ENCODE results near the gene CCDC6. TPM values are rescaled to one million over a fixed set of nuclear protein-coding genes. Genes with fewer than 3 reads are reported as not detected.

CCDC6 gene
- total RNA-seq, 1 experiment from 2014 or later, result 54.9 TPM

GRCh38 chr10:59877191-59877671, 29.1 kb downstream of the CCDC6 start:
- POLR2A ChIA-PET, result no interaction called here
- no peak for ATAC-seq
- no peak overlapping the region for H3K27ac ChIP-seq (ENCODE audit: low read depth, low read length)

GRCh38 chr10:59876695-59877094, 29.7 kb downstream of the CCDC6 start:
- no peaks in the 10 kb centered on the region; the same call in 1 of the 2 replicates for H4K20me1 ChIP-seq (ENCODE audit: insufficient read depth)
- no peak overlapping the region for H3K27ac ChIP-seq (ENCODE audit: low read depth, low read length)
- ATAC-seq (no peak), DNase-seq (ENCODE audit: low read depth, low spot score) (no peak)
- no peaks in the 10 kb centered on the region for H3K36me3 ChIP-seq (ENCODE audit: control insufficient read depth in 1 of 2, insufficient read depth in 2 of 2, low read length in 2 of 2)
- no peaks in the 10 kb centered on the region for H3K9me3 ChIP-seq (ENCODE audit: control insufficient read depth in 1 of 2, insufficient read depth in 1 of 2, low read depth in 1 of 2, low read length in 2 of 2)
- H3K9me2 ChIP-seq (ENCODE audit: insufficient read depth), result no peaks in the 10 kb centered on the region
- no peak overlapping the region for H3K9ac ChIP-seq (ENCODE audit: low read length)
- intact Hi-C loops (cut with micrococcal nuclease), result no loop called here
- peaks cover 96% of the 10 kb centered on the region for H3K79me2 ChIP-seq (ENCODE audit: insufficient read depth, low read length)
- ChIA-PET RAD21 (ENCODE audit: low non-redundant PET in 1 of 2, low total read pairs in 2 of 2, uncharacterized antibody in 2 of 2, unreplicated experiment in 2 of 2) (no interaction called here), POLR2A (no interaction called here), CTCF (no interaction called here)
- BruUV-seq (replicated peaks), result no TSS peak
- no peaks in the 10 kb centered on the region for H3K27me3 ChIP-seq (ENCODE audit: insufficient read depth, low read length)
- H3K4me2 ChIP-seq (ENCODE audit: low read length), result no peak overlapping the region
- no peaks in the 10 kb centered on the region for H3K4me1 ChIP-seq (ENCODE audit: control insufficient read depth in 1 of 2, insufficient read depth in 2 of 2, low read length in 2 of 2)
- H2AFZ ChIP-seq (ENCODE audit: low read depth, low read length, poor library complexity, severe bottlenecking), result no peak overlapping the region
- H3K4me3 ChIP-seq (replicated peaks in 1 of 2; ENCODE audit: low read depth in 1 of 2, low read length in 2 of 2), result no peak overlapping the region
- TF ChIP-seq EGR1 (IDR thresholded peaks at IDR 0.05; ENCODE audit: low read depth), result no peak
- TF ChIP-seq TCF7L2 (IDR thresholded peaks at IDR 0.05; ENCODE audit: borderline replicate concordance, extremely low read depth, insufficient read depth, insufficient read length), result no peak
- TF ChIP-seq CTCF (IDR thresholded peaks at IDR 0.05 in 2 of 3, conservative IDR thresholded peaks at IDR 0.05 in 1 of 3; ENCODE audit: borderline replicate concordance in 1 of 3, insufficient read depth in 1 of 3, low read depth in 2 of 3, low read length in 2 of 3), result no peak
- no peak for TF ChIP-seq EZH2 (IDR thresholded peaks at IDR 0.05)
- no peak for TF ChIP-seq MAX (IDR thresholded peaks at IDR 0.05)
- TF ChIP-seq JUND (IDR thresholded peaks at IDR 0.05), result no peak
- no peak for TF ChIP-seq REST (IDR thresholded peaks at IDR 0.05; ENCODE audit: low read depth)
- no peak for TF ChIP-seq CEBPB (IDR thresholded peaks at IDR 0.05; ENCODE audit: low read depth)
- no peak for TF ChIP-seq ATF3 (IDR thresholded peaks at IDR 0.05)
- no peak for TF ChIP-seq CBX3 (IDR thresholded peaks at IDR 0.05; ENCODE audit: low read depth)
- no peak for TF ChIP-seq ZNF274 (IDR thresholded peaks at IDR 0.05; ENCODE audit: low read depth, low read length)
- TF ChIP-seq POLR2A (IDR thresholded peaks at IDR 0.05; ENCODE audit: borderline replicate concordance, extremely low read depth, insufficient read depth, insufficient read length), result no peak
- TF ChIP-seq FOSL1 (IDR thresholded peaks at IDR 0.05; ENCODE audit: low read depth), result no peak
- no peak for TF ChIP-seq POLR2AphosphoS5 (IDR thresholded peaks at IDR 0.05; ENCODE audit: low read depth, low read length)
- TF ChIP-seq SRF (IDR thresholded peaks at IDR 0.05; ENCODE audit: low read depth), result no peak
- TF ChIP-seq ELF1 (IDR thresholded peaks at IDR 0.05; ENCODE audit: borderline replicate concordance, low read depth), result no peak
- no peak for TF ChIP-seq RAD21 (IDR thresholded peaks at IDR 0.05; ENCODE audit: low read depth)

More at GRCh38 chr10:59877191-59877671, 29.1 kb downstream of the CCDC6 start:
- no peak for DNase-seq (ENCODE audit: low read depth, low spot score)
- TF ChIP-seq RAD21 (IDR thresholded peaks at IDR 0.05; ENCODE audit: low read depth), result no peak
- Histone ChIP-seq H3K79me2 (ENCODE audit: insufficient read depth, low read length) (peaks cover 92% of the 10 kb centered on the region), H3K9me3 (ENCODE audit: control insufficient read depth in 1 of 2, insufficient read depth in 1 of 2, low read depth in 1 of 2, low read length in 2 of 2) (no peaks in the 10 kb centered on the region), H3K36me3 (ENCODE audit: control insufficient read depth in 1 of 2, insufficient read depth in 2 of 2, low read length in 2 of 2) (no peaks in the 10 kb centered on the region), H3K9ac (ENCODE audit: low read length) (no peak overlapping the region), H3K4me2 (ENCODE audit: low read length) (no peak overlapping the region), H3K4me3 (replicated peaks in 1 of 2; ENCODE audit: low read depth in 1 of 2, low read length in 2 of 2) (no peak overlapping the region), H3K4me1 (ENCODE audit: control insufficient read depth in 1 of 2, insufficient read depth in 2 of 2, low read length in 2 of 2) (no peaks in the 10 kb centered on the region), H2AFZ (ENCODE audit: low read depth, low read length, poor library complexity, severe bottlenecking) (no peak overlapping the region), H3K27me3 (ENCODE audit: insufficient read depth, low read length) (no peaks in the 10 kb centered on the region), H4K20me1 (ENCODE audit: insufficient read depth) (no peaks in the 10 kb centered on the region; the same call in 1 of the 2 replicates), H3K9me2 (ENCODE audit: insufficient read depth) (no peaks in the 10 kb centered on the region)
- intact Hi-C loops (cut with micrococcal nuclease), result no loop called here
- BruUV-seq (replicated peaks), result no TSS peak
- ChIA-PET RAD21 (ENCODE audit: low non-redundant PET in 1 of 2, low total read pairs in 2 of 2, uncharacterized antibody in 2 of 2, unreplicated experiment in 2 of 2) (no interaction called here), CTCF (no interaction called here)
